SH-SY5Y (cell line): ENCODE measurements around the gene SEL1L3.

Source experiments
- GATA2 ChIP-seq: IDR thresholded peaks from 2 replicates; pipeline ENCODE4 v1.6.1; 2011; ENCODE audit warnings: mild to moderate bottlenecking, low read depth, low read length
- GATA3 ChIP-seq: IDR thresholded peaks from 2 replicates; pipeline ENCODE4 v1.6.1; 2011; ENCODE audit warnings: low read depth, mild to moderate bottlenecking, low read length, moderate library complexity

DNA sequence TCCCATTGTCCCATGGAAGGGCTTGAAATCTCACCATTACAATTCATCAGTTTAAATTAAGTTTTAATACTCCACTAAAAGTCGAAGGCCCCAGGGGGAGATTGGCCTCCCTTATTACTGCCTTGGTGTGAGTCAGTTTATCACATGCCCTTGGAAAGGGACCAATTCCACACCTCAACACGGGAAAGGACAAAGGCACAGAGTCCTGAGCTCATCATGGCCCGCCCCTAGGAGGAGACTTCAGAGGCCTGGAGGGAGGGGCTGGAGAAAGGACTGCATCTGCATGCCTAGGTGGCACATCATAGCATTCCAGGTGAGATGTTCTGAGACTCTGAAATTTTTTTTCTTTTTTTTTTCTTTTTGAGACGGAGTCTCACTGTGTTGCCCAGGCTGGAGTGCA is 2.8 kb upstream of the SEL1L3 start:
- TF ChIP-seq GATA2 (no peak), GATA3 (no peak)
